GM19035 (cell line): ENCODE data around the gene TOMM34.
A peak's percentile ranks its signal among the peaks of the same experiment; 100 is the strongest.

Source experiments
- ATAC-seq: cut with Tn5 transposase; IDR thresholded peaks from one replicate; pipeline ENCODE4 v1.9.1; 2021; ENCODE audit not compliant: unreplicated experiment

TOMM34 gene

DNA sequence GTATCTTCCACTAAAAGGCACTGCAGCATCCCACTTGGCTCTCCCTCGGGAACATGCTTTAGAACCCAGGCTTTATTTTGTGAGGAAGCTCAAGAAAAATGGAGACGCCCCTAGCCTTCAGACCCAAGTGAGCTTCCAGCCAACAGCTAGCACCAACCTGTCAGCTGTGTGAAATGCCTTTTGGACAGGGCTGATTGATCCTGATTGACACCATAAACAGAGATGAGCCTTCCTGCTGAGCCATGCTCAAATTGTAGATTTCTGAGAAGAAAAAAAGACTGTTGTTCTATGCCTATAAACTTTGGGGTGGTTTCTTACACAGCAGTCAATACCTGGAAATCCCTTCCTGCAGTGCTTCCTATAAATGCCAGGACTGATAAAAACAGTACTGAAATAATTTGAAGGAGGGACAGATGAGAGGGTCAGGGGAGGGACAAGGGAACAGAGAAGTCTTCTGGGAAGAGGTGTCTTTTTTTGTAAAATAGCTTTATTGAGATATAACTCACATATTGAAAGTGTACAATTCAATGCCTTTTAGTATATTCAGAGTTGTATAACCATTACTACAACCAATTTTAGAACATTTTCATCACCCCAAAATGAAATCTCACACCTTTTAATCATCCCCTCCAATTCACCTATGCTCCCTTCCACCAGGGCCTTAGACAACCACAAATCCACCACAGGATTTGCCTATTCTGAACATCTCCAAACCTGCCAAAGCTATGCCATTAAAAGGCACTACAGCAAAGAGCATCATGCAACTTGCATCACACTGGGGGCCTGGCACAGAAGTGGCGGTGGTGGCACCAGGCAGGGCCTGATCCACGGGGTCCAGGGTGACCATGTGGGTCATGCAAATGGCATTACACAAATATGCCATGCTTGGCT is 3.4 kb upstream of the TOMM34 start:
- no peak for ATAC-seq

DNA sequence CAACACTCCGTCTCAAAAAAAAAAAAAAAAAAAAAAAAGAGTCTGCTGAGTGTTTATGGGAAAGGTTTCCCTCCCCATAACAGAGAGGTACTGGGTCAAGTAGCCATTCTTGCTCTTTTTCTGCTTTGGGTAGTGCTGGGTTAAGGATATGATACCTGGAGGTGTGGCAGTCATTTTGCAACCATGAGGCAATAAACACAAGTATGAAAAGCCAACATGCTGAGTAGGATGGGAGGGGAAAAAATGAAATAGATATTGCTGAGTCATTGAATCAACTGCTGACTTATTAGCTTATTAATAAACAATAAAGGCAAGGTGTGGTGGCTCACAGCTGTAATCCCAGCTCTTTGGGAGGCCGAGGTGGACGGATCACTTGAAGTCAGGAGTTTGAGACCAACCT is 2.3 kb upstream of the TOMM34 start:
- no peak for ATAC-seq

DNA sequence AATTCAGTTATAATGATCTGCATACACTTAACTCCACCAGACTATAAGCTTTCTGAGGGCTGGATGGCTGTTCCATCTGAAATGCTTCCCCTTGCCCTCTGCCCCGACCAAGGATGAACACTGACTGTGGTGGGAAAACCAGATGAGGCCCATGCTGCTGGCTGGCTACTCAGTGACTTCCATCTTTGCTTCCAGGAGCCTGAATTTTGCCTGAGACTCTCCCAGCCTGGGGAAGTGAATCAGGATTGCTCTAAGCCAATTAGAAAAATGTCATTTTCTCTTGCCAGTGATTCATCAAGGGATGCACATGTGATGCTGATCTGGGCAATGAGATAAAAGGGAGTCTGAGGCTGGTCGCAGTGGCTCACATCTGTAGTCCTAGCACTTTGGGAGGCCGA is 1.7 kb upstream of the TOMM34 start:
- no peak for ATAC-seq

DNA sequence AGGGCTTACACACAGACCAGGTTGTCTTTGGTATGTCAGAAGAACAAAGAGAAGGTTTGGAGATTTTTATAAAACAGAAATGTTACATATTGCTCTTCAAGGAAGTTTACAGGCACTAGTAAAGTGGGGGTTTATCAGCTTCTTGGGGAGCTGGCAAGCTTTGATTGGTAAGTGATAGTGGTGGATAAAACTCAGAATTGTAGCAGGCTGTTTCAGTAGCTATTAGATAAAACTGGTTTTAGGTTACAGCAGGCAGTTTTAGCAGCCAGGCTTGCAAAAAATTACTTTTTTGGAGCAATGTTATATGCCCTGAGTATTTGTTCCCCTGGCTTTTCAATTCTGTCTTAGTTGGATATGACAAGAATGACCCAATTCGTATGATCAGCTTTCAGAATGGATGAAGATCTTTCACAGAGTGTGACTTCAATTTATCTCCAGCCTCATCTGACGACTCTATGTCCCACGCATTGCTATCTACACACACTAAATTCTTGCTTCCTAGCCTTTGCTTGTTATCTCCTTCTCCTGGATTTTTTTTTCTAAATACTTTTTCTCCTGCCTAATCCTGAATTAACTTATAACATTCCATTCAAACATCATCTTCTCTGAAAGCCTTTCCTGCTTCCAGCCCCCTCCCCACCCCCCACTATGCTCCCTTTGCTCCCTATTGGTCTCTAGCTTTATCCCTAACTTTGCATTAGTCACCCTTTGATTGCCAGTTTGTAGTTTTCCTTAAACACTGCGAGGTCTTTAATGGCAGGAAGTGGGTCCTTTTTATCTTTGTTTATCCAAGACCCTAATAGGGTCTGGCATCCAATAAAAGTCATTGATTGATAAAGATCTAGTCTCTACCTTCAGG is 1.0 kb upstream of the TOMM34 start:
- ATAC-seq = no peak

DNA sequence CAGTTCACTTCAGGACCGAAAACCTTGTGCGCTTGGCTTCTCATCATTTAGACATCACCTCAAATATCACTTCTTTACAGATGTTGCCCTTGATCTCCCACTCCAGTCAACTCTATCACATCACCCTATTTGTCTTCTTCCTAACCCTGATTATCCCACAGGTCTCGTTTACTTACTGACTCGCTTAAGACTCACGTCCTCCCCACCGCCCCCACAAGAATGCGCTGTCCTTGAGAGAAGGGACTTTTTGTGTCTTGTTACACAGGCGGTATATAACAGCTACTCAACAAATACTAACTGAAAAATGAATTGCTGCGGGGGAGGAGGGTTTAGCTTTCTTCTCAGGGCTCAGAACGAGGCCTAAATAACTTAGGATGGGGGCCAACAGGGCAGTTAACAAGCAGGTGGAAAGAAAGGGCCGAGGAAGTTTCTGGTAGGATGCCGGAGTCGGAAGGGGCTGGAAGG is 527 bp downstream of the TOMM34 start:
- ATAC-seq = peak; percentile 26

DNA sequence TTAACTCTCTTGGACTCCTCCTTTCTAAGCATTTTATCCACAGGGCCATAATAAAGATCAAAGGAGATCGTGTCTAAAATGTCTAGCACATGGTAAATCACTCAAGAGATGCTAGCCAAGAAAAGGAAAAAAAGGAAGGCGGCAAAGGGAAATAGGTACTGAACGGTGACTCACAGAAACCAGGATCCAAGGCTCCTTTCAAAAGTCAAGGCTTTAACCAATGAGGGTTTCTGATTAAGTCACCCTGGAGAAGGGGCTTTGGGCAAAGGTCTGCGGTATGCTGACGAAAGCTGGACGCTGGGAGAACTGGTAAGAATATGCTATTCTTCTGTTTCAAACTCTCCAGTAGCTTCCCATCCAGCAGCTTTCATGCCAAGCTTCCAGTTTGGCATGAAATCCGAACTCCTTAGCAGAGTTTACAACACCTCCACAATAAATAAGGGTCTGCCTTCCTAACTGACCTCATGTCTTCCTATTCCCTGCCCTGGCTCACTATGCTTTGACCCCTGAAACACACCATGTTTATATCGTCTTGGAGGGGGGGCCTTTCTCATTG is 1.0 kb downstream of the TOMM34 start:
- peak; percentile 8 for ATAC-seq

DNA sequence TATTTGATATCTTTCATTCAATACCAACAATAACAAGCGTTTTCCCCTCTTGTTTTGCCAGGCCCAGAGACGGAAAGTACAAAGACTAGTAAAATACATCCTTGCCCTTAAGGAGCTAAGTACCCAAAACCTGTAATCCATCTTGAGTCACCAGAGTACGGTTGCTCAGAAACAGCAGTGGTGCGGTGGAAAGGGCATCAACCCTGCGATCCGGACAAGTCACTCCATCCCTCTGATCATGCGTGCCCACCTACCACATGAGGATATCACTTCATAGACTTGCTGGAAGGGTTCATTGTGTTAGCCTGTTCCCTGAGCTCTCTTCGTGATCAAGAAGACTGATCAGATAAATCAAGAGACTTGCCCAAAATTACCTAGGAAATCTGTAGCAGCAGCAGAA is 1.9 kb downstream of the TOMM34 start:
- ATAC-seq = no peak

DNA sequence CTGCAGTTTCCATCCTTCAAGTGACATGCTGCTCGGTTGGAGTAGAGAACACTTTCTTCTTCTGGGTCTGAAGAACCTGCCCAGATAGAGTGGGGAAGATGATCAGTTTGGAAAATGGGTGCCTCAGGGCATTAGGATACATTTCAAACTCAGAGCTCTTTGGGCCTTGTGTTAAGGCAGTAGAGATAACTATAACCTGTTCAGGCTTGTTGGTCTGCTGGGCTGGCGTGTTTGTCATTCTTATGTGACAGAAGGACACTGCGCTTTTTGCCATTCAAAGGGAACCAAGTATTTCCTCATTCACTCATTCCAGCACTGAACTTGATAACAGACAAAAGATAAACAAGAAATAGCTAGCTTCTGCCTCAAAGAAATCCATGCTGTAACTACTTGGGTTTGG is 3.8 kb downstream of the TOMM34 start:
- ATAC-seq = no peak

DNA sequence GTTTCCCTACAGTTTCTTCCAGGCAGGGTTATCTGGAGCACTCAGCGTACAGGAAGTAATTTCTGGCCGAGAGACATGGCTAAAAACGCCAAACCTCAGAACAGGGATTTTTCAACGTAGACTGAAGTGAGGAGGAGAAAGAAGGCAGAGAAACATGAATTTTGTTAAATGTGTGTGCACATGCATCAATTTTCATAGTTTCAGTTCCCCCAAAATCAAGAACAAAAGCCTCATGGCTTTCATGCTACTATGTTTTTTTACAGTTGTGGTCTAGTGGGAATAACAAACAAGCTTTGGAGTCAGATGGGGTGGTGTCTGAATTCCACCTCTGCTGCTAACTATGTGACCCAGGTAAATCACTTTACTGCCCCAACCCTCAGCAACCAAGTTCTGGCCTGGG is 4.9 kb downstream of the TOMM34 start:
- ATAC-seq = no peak

DNA sequence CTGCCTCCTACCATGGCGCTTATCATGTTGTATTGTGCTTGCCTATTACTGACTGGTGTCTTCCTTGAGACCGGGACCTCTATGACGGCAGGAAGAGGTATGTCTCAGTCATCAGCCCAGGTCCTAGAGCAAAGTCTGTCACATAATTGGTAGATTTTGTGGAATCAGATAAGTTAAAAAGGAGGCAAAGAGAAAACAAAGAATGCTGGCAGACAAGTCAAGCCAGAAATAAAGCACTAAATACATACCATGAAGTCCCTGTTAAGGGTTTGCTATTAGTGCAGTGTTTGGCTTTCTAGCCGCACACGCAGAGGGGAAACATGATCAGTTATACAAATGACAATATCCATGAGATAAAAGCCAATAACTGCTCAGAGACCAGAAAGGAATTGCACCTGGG is 6.0 kb downstream of the TOMM34 start:
- ATAC-seq = no peak

DNA sequence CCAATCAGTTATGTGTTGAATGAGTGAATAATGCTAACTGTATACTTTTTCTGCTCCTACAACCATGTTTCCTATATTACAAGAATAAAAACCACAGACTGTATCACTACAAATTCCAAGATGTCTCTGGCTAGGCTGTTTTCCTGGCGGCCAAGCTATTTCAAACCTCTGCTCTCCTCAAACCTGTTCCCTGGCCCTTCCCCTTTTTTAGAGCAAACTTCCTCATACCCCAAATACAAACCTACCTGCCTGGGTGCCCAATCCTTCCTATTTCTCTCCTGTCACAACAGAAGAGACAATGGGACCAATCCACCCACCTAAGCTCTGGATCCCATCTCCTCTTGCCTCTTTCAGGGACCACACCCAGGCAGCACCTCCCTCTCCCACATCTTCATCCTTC is 7.5 kb downstream of the TOMM34 start:
- ATAC-seq = no peak

DNA sequence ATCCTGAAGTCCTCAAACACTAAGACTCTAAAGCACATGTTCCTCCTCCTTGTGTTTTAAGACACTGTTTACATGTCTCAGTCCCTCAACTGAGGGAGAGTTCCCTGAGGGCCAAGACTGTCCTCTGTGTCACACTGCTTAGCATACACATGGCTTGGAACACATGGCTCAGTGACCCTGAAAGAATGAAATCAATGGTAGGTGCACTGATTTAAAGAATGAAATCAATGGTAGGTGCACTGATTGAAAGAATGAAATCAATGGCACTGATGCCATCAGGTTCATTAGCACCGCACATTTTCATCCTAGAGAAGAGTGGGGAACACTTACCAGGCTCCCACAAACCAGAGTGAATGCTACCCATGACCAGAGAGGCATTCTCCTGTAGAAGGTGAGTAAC is 9.8 kb downstream of the TOMM34 start:
- no peak for ATAC-seq

DNA sequence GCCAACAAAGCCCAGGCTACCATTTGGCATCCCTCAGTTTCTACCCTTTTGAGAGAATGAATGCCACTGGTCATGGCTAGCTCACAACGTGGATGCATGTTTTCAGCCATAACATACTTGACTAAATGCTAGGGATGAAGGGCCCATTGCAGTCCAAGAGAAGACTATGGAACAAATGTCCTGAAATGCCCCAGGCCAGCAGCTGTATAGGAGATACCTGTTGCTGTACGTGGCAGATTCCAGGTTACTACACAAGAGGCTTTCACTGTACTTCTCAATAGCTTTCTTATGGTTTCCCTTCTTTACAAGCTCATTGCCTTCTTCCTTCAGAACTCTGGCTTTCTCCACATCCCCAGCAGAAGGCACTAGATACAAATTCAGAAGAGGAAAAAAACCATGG is 11.7 kb downstream of the TOMM34 start:
- no peak for ATAC-seq

DNA sequence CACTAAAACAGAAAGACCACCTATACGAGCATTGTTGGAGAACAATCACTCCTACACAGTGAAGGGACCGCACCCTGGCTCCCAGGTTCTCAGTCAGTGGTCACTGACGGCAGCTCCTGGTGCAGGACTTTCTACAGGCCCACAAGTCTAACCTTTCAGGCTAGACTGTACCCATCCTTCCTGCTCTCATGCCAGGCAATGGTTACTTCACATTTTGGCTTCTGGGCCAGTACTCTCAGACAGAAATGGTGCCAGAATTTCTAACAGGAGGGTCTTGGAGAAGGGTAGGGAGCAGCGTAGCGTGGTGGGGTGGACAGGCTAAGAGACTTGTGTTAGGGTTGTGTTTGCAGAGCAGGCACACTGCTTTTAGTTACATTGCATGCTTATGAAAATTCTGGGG is 12.1 kb downstream of the TOMM34 start:
- no peak for ATAC-seq

DNA sequence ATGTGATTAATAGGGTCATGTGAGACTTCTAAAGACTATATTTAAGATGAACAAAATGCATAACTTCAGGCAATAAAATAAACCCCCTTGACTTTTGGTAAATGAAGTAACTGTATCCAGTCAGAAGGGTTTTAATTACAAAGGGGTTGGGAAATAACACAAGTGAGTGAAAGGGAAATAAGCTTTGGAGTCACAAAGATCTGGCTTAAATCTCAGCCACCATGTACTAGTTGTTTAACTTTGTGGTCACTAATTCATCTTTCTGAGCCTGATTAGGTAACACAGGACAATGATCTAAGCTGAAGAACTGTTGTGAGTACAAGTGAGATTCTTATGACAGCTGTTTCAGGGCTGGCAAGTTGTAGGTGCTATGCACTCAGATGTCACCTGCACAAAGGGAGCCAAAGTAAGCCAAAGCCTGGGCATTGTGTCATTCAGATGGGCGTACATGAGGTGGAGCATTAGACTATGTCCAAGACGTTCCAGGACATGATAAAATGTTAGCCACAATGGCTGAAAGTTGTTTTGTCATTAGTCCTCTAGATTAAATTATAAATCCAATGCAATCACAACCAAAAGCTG is 13.8 kb downstream of the TOMM34 start:
- no peak for ATAC-seq

DNA sequence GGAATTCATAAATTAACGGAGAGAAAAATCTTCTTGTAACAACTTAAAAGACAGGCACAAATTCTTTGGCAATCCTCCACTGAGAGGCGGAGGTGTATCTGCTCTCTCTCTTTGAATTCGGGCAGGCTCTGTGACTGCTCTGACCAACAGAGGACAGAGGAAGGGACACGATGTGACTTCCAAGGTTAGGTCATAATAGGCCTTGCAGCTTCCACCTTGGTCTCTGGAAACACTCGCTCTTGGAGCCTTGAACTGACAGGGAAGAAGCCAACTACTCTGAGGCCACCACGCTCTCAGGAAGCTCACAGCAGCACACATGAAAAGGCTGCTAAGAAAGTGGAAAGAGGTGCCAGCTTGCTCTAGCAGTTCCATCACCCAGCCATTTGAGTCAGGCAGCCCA is 14.9 kb downstream of the TOMM34 start:
- no peak for ATAC-seq

DNA sequence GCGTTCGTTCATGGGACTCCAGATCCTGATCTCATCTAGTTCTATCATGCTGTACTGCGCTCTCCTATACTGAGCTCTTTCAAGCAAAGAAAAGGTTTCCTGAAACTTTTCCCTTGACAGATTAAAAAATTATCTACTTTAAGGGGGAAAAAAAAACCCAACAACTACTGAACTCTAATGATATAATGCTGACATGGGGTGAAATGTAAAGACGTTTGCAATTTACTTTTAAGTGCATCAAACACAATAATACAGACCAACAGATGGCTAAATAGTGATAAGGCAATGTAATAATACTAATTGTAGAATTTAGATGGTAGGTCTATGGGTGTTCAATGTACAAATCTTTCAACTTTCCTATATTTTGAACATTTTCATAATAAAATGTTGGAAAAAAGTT is 16.4 kb downstream of the TOMM34 start:
- ATAC-seq = no peak

DNA sequence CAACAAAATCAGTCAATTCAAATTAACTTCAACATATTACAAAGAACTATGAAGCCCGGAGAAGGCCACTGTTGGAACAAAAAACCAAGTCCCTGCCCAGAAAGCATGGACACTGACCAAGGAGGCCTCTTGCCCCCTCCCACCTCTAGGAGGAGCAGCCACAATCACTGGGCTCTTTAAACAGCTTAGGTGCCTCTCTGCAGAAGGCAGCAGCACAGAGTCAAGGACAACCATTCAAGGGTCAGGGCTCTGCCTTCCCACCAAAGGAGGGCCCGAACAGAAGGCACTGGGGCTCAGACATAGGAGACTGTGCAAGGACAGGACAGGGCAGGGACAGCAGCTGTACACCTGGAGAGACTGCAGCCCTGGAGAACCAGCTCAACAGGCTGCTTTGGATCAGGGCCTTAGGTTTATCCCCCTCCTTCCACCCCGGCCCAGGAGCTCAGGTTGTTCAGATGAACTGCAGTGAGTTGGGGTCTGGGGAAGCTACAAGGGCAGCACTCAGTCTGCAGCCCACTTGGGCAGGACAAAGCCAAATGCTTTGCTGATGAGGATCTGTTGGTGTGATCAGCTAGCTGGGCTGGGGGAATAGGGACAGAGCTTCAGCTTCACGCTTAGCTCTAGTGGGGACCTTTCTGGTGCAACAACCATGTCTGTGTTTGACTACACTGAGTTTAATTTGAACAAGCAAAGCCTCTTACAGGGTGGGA is 17.8 kb downstream of the TOMM34 start:
- ATAC-seq = no peak

DNA sequence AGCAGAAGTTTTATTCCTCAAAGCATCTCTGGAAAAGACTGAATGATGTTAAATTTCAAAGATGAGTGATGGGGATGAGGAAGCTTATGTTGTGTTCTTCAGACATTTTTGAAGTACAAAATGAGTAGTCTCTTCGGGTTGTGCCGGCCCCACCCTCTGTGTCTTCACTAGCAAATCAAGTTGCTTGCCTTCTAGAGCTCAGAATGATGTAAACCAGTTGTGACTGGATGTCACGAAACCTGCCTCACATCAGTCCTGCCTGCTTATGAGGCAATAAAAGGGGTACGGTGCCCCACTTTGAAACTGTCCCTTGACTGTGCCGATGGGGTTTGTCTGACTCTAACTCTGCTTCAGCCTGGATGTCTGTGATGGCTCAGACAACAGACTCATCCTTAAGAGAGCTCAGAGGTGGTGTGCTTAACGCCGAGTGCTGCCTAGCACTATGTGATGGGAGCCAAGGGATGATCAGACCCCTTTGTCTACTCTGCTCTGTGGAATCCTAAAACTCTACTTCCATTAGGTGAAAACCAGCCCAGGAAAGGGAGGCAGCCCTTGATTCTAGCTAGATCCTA is 19.0 kb downstream of the TOMM34 start:
- no peak for ATAC-seq

DNA sequence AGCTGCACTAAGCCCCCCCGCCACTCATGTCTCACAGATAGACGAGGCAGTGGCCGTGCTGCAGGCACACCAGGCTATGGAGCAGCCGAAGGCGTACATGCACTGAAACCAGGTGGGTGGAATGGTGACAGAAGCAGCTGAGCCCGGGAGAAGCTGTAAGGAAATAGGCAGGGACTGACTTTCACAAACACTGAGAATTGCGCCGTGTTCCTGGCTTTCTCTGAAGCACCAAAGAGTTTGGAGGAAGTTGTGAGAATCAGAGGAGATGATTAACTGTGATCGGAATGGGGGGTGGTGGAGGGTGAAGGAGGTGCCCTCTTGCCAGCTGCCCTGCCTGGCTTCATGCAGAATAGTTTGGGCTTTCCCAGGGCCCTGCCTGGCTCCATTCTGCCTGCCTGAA is 21.6 kb downstream of the TOMM34 start:
- ATAC-seq = no peak
